Calu3 (cell line): ENCODE results near the gene FAM221B. TPM values are rescaled to one million over a fixed set of nuclear protein-coding genes. Genes with fewer than 3 reads are reported as not detected.

Experiments
- BruUV-seq: library from RNA; stranded (reverse); fragments of 400-500 nt; replicated peaks from 2 replicates; lab custom pipeline; 2021; lab: Mats Ljungman, UMichigan
- CTCF ChIA-PET: fragments of 300-600 bp; sonication (Branson Sonifier 250); formaldehyde crosslinking; loops from one replicate; lab custom pipeline; 2022; ENCODE audit warnings: antibody characterized with exemption; lab: Charles Lee
- DNase-seq: peaks from one replicate; pipeline ENCODE4 v3.0.0; 2022
- H3K27ac Mint-ChIP-seq: one replicate; pipeline ENCODE4 v1.8.0; 2022; ENCODE audit warnings: mixed read lengths; ENCODE audit not compliant: unreplicated experiment
- H3K27me3 Mint-ChIP-seq: one replicate; pipeline ENCODE4 v1.8.0; 2022; ENCODE audit warnings: mixed read lengths; ENCODE audit not compliant: unreplicated experiment
- H3K36me3 Mint-ChIP-seq: one replicate; pipeline ENCODE4 v1.8.0; 2022; ENCODE audit warnings: mild to moderate bottlenecking, moderate library complexity, mixed read lengths; ENCODE audit not compliant: insufficient read depth, unreplicated experiment
- H3K4me1 Mint-ChIP-seq: one replicate; pipeline ENCODE4 v1.8.0; 2022; ENCODE audit warnings: mild to moderate bottlenecking, low read depth, mixed read lengths; ENCODE audit not compliant: unreplicated experiment
- H3K4me3 Mint-ChIP-seq: one replicate; pipeline ENCODE4 v1.8.0; 2022; ENCODE audit warnings: mild to moderate bottlenecking, low read depth, moderate library complexity, mixed read lengths; ENCODE audit not compliant: unreplicated experiment
- H3K9me3 Mint-ChIP-seq: one replicate; pipeline ENCODE4 v1.8.0; 2022; ENCODE audit warnings: low read depth, mixed read lengths; ENCODE audit not compliant: unreplicated experiment
- CTCF ChIP-seq: fragments of 200-600 bp; IDR thresholded peaks from one replicate; pipeline ENCODE4 v1.8.0; 2022; ENCODE audit warnings: antibody characterized with exemption; ENCODE audit not compliant: unreplicated experiment
- intact Hi-C: fragments of 100-400 bp; cut with micrococcal nuclease; formaldehyde crosslinking; loops from one replicate; pipeline ENCODE4 v1.10.0; 2022; ENCODE audit not compliant: unreplicated experiment
- total RNA-seq: library from RNA; stranded (reverse); gene quantifications from 2 replicates; pipeline ENCODE4 v1.2.3, GENCODE V29; 2022

Gene FAM221B
- total RNA-seq, 1 experiment from 2014 or later = not detected

GRCh38 chr9:35841645-35841900 is 13.0 kb upstream of the FAM221B start:
- Mint-ChIP-seq H3K4me1 (peaks cover 11% of the 10 kb centered on the region), H3K27me3 (peaks cover 17% of the 10 kb centered on the region), H3K36me3 (no peaks in the 10 kb centered on the region), H3K9me3 (no peaks in the 10 kb centered on the region), H3K4me3 (no peak overlapping the region), H3K27ac (no peak overlapping the region)
- no TSS peak for BruUV-seq
- no peak for DNase-seq
- intact Hi-C loops = no loop called here
- CTCF ChIA-PET = no interaction called here
- no peak for TF ChIP-seq CTCF

- Mint-ChIP-seq H3K9me3 (no peaks in the 10 kb centered on the region), H3K4me3 (no peak overlapping the region), H3K36me3 (no peaks in the 10 kb centered on the region), H3K4me1 (peaks cover 11% of the 10 kb centered on the region), H3K27me3 (peaks cover 17% of the 10 kb centered on the region), H3K27ac (no peak overlapping the region)
- TF ChIP-seq CTCF = no peak
- intact Hi-C loops = no loop called here
- no peak for DNase-seq
- CTCF ChIA-PET = no interaction called here
- no TSS peak for BruUV-seq
These were observed 12.5 kb upstream of the FAM221B start for GRCh38 chr9:35840881-35841644.

GRCh38 chr9:35839926-35840325 is 11.4 kb upstream of the FAM221B start:
- Mint-ChIP-seq H3K27ac (no peak overlapping the region), H3K9me3 (no peaks in the 10 kb centered on the region), H3K36me3 (no peaks in the 10 kb centered on the region), H3K27me3 (peaks cover 17% of the 10 kb centered on the region), H3K4me3 (no peak overlapping the region), H3K4me1 (peaks cover 9% of the 10 kb centered on the region)
- DNase-seq = no peak
- CTCF ChIA-PET = no interaction called here
- TF ChIP-seq CTCF = no peak
- intact Hi-C loops = no loop called here
- BruUV-seq = no TSS peak

GRCh38 chr9:35836595-35836994 is 8.1 kb upstream of the FAM221B start:
- Mint-ChIP-seq H3K27me3 (peaks cover 17% of the 10 kb centered on the region), H3K9me3 (no peaks in the 10 kb centered on the region), H3K27ac (no peak overlapping the region), H3K4me1 (peaks cover 24% of the 10 kb centered on the region), H3K4me3 (no peak overlapping the region), H3K36me3 (peaks cover 5% of the 10 kb centered on the region)
- no TSS peak for BruUV-seq
- DNase-seq = no peak
- TF ChIP-seq CTCF = no peak
- CTCF ChIA-PET = no interaction called here
- intact Hi-C loops = no loop called here
